GM18517 (cell line): ENCODE data around the gene RBFOX2.
"Not testable (repeated sequence)": the region's sequence is repeated elsewhere in the genome, so short reads cannot be mapped to it uniquely, and the experiment has no call there.

Experiments
- ATAC-seq: cut with Tn5 transposase; IDR thresholded peaks from one replicate; pipeline ENCODE4 v1.9.1; 2021; ENCODE audit warnings: mild to moderate bottlenecking, moderate library complexity; ENCODE audit not compliant: unreplicated experiment

Gene RBFOX2

GRCh38 chr22:36044517-36044916, 15.9 kb upstream of the RBFOX2 start:
- ATAC-seq, result not testable (repeated sequence)

DNA sequence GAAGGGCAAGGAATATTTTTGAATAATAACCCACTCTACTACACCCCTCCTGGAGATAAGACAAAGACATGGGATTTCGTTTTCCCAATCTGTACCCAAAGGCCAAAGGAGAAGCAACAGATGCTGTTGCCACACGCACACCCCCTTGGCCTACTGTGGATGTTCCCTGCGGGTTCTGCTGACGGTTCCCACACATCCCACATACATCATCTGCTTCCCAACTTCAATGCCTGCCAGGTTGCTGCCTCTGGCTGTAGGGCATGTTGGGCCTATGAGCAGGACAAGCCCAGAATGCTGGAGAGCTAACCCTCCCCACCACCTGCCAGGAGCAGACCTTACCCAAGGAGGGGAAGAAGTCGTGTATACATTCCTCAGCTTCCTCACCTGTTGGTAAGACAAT, 13.6 kb upstream of the RBFOX2 start:
- no peak for ATAC-seq

DNA sequence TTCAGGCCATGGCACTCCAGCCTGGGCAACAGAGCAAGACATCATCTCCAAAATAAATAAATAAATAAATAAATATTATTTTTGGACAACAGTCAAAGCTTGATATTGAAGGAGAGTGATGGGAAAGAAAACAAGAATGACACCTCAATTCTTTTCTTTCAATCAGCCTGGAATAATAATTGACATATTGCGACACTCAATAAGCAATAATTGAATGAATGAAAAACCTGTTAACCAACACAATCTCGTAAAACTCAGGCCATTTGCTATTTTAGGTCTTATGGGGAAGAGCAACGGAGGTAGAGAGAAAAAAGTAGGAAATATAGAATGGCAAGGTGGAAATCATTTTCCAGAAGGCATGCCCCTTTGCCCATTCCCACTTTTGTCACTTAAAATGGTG, 10.5 kb upstream of the RBFOX2 start:
- no peak for ATAC-seq

GRCh38 chr22:36037102-36037758, 8.6 kb upstream of the RBFOX2 start:
- ATAC-seq, result no peak

GRCh38 chr22:36036167-36036624, 7.6 kb upstream of the RBFOX2 start:
- ATAC-seq, result no peak

GRCh38 chr22:36032611-36033010, 4.0 kb upstream of the RBFOX2 start:
- no peak for ATAC-seq

DNA sequence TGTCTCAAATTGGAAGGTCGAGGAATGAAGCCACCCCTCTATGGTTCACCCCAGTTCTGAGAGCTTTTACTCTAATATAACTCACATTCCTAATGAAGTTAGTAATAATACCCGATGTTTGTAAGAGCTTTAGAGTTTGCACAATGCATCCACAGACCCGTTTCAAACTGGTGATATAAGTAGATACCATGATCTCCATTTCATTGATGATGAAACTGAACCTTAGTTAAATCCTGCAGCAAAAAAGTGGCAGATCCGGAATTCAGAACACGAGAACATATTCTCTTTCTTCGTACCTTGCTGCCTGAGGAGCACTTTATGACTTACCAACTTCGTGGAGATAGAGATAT, 757 bp upstream of the RBFOX2 start:
- no peak for ATAC-seq

DNA sequence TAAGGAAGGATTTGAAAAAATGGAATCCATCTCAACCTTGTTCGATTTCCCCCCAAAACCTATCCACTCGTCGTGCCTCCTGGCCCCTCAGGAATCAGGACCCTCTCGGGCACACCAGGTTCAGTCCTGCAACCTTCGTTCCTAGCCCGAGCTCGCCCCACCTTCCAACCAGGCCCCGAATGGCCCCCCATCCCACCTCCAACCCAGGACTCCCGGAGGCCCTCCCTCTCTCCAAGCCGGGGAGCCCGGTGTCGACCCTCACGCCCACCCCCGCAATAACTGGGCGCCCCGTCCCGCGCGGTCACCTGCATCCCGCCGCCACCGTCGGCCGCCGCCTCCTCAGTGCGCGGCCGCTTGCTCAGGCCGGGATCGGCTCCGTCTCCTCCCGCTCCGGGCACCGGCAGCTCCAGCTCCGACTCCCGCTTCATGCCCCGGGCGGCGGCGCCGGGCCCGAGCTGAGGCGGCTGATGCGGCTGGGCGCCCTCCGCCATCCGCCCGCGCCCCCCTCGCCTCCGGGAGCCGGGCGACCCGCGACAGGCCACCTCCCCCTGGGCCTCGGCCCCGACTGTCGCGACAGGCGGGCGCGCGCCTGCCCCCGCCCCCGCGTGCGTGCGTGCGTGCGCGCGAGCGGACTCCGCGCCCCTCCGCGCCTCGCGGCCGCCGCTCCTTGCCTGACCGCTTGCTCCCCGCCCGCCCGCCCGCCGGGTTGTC, 534 bp downstream of the RBFOX2 start:
- ATAC-seq, result no peak

- no peak for ATAC-seq
Measured at GRCh38 chr22:36027579-36027934, 1.1 kb downstream of the RBFOX2 start.

DNA sequence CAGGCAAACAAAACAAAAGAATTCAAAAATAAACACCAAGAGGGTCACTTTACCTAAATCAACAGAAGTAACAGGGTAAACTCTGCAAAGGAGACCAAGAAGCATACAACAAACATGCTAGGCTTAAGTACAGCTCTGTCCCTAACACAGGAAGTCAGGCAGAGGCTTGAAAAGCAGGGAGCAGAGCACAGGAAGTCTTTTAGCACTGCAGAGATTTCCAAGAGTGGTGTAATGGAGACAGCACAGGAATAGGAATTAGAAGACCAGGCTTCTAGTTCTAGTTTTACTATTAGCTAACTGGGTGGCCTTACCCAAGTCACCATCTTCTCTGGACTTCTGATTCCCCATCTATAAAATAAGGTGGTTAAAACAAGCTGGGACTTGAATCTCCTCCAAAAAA, 1.9 kb downstream of the RBFOX2 start:
- ATAC-seq, result no peak

DNA sequence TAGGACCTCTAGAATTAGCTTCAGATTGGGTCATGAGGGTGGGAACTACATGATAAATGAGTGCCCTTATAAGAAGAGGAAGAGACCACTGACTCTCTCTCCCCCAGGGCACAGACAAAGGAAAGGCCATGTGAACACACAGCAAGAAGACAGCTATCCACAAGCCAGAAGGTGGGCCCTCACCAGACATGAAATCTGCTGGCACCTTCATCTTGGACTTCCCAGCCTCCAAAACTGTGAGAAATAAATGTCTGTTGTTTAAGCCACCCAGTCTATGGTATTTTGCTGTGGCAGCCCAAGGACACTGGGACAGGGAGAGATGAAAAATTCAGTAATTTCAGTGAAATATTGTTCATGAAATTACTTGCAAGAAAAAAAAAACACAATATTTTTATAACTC, 5.9 kb downstream of the RBFOX2 start:
- ATAC-seq, result no peak

- no peak for ATAC-seq
Measured at GRCh38 chr22:36022162-36022561, 6.5 kb downstream of the RBFOX2 start.

GRCh38 chr22:36021606-36022153, 6.9 kb downstream of the RBFOX2 start:
- ATAC-seq, result no peak

GRCh38 chr22:36020865-36021264, 7.8 kb downstream of the RBFOX2 start:
- ATAC-seq, result not testable (repeated sequence)

DNA sequence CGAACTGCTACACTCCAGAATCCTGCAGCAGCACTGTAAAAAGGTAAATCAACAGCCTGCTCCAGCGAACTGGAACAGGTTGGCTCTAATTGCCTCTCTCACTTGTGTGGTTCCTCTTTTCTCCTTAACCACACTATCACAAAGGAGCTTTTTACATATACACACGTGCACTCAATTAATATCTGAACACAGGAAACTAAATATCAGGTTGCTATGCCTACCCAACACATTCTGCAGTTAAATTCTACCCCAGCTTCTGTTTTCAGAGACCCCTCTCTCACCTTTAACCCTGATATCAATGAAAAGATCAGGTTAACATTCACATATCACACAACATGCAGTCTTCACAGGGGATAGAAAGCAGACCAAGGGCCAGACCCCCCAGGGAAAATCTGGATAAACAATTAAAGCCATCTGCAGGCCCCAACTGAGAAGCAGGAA, 11.0 kb downstream of the RBFOX2 start:
- ATAC-seq, result no peak

GRCh38 chr22:36016684-36017083, 11.9 kb downstream of the RBFOX2 start:
- no peak for ATAC-seq

- no peak for ATAC-seq
Measured at GRCh38 chr22:36015811-36016529, 12.7 kb downstream of the RBFOX2 start.

DNA sequence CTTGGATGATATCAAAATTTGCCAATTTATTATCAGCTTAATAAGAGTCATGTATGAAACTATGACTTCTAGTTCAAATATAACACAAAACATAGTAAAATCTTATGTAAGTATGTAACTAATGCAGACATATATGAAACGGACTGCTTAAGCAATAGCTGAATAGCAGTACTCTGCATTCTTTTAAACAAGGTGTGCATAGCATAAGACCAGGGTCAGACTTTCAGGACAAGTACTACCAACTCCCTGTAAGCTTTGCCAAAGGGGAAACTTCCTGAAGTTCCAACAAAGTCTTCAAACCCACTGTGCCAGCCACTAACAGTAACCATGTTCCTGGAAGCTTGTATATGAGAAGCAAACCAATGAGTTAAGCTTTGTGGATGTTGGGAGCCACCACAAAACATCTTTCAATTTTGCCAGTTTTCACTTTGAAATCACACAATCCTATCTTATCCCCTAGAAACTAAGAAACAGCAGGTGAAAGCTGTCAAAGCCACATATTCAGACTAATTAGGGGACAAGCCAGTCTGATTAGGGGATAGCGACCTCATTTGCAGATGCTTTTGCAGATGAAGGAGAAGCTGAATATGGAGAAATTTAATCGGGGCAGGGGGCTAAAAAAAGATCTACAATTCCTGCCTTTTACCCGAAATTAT, 13.3 kb downstream of the RBFOX2 start:
- no peak for ATAC-seq

DNA sequence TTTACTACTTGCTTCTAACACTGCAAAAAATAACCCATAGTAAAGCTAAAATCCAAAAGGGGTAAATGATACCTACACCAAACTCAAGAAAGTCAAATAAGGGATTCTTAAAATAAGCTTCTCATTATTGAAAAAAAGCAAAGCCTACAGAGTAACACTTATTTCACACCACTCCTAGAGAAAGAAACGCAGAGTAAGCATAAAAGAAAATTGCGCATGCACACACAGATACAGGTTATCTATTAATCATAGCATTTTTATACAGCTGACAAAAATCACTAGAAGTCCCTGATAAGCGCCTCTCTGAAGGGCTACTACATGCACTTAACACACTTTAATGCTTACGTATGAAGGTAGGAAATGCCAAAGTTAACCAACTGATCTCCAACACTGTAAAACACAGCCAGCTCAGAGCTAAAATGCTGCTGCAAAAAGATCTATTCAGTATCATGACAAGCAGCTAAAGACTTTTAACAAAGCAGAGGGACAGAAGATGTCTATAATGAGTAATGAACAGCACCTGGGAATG, 14.0 kb downstream of the RBFOX2 start:
- no peak for ATAC-seq

- ATAC-seq, result no peak
Measured at GRCh38 chr22:36012332-36012731, 16.3 kb downstream of the RBFOX2 start.

GRCh38 chr22:36010882-36011281, 17.7 kb downstream of the RBFOX2 start:
- ATAC-seq, result no peak
